GM12872 (cell line): ENCODE results near the gene DSC3.

Experiments used
- CTCF ChIP-seq: IDR thresholded peaks from 3 replicates; pipeline ENCODE4 v1.5.1; 2011; ENCODE audit warnings: low read depth, mild to moderate bottlenecking, low read length, moderate library complexity; ENCODE audit not compliant: insufficient read depth

Gene DSC3

GRCh38 chr18:31056296-31056695, 13.8 kb upstream of the DSC3 start:
- TF ChIP-seq CTCF: no peak

GRCh38 chr18:31050635-31051034, 8.1 kb upstream of the DSC3 start:
- TF ChIP-seq CTCF: no peak

GRCh38 chr18:31049189-31049588, 6.6 kb upstream of the DSC3 start:
- no peak for TF ChIP-seq CTCF

- TF ChIP-seq CTCF: no peak
Measured at GRCh38 chr18:31048216-31048615, 5.7 kb upstream of the DSC3 start.

GRCh38 chr18:31046916-31047315, 4.4 kb upstream of the DSC3 start:
- no peak for TF ChIP-seq CTCF

GRCh38 chr18:31045599-31045998, 3.1 kb upstream of the DSC3 start:
- no peak for TF ChIP-seq CTCF

GRCh38 chr18:31044926-31045325, 2.4 kb upstream of the DSC3 start:
- TF ChIP-seq CTCF: no peak

- TF ChIP-seq CTCF: no peak
Measured at GRCh38 chr18:31043709-31044108, 1.2 kb upstream of the DSC3 start.
